ENCODE measurements around the gene CHRM1.
"Not testable (repeated sequence)": the region's sequence is repeated elsewhere in the genome, so short reads cannot be mapped to it uniquely, and the experiment has no call there.

The CHRM1 gene

GRCh38 chr11:62921201-62921572 is at the start of gene CHRM1:
Gene CHRM1 (minus strand): TSS chr11:62921363. CDS start chr11:62911100, 10,263 bp downstream.
- no peak within 1 kb of the TSS for H3K4me3 ChIP-seq (ENCODE audit: low read length)
- TF ChIP-seq ZNF274 (IDR thresholded peaks at IDR 0.05; ENCODE audit: low read depth, low read length) = no peak

- H3K4me3 ChIP-seq (ENCODE audit: low read length) = no peak overlapping the region
- TF ChIP-seq ZNF274 (IDR thresholded peaks at IDR 0.05; ENCODE audit: low read depth, low read length) = no peak
Observed at GRCh38 chr11:62965574-62965973, 44.4 kb upstream of the CHRM1 start.

GRCh38 chr11:62962391-62962790 is 41.2 kb upstream of the CHRM1 start:
- no peak for TF ChIP-seq ZNF274 (IDR thresholded peaks at IDR 0.05; ENCODE audit: low read depth, low read length)
- H3K4me3 ChIP-seq (ENCODE audit: low read length) = no peak overlapping the region

GRCh38 chr11:62961017-62961570 is 39.9 kb upstream of the CHRM1 start:
- H3K4me3 ChIP-seq (ENCODE audit: low read length) = no peak overlapping the region
- TF ChIP-seq ZNF274 (IDR thresholded peaks at IDR 0.05; ENCODE audit: low read depth, low read length) = no peak

GRCh38 chr11:62959422-62959980 is 38.3 kb upstream of the CHRM1 start:
- no peak overlapping the region for H3K4me3 ChIP-seq (ENCODE audit: low read length)
- TF ChIP-seq ZNF274 (IDR thresholded peaks at IDR 0.05; ENCODE audit: low read depth, low read length) = no peak

GRCh38 chr11:62958547-62959421 is 37.6 kb upstream of the CHRM1 start:
- no peak overlapping the region for H3K4me3 ChIP-seq (ENCODE audit: low read length)
- no peak for TF ChIP-seq ZNF274 (IDR thresholded peaks at IDR 0.05; ENCODE audit: low read depth, low read length)

- TF ChIP-seq ZNF274 (IDR thresholded peaks at IDR 0.05; ENCODE audit: low read depth, low read length) = no peak
- H3K4me3 ChIP-seq (ENCODE audit: low read length) = no peak overlapping the region
Observed at GRCh38 chr11:62957147-62957546, 36.0 kb upstream of the CHRM1 start.

- TF ChIP-seq ZNF274 (IDR thresholded peaks at IDR 0.05; ENCODE audit: low read depth, low read length) = no peak
- no peak overlapping the region for H3K4me3 ChIP-seq (ENCODE audit: low read length)
Observed at GRCh38 chr11:62954478-62954877, 33.3 kb upstream of the CHRM1 start.

- TF ChIP-seq ZNF274 (IDR thresholded peaks at IDR 0.05; ENCODE audit: low read depth, low read length) = no peak
- H3K4me3 ChIP-seq (ENCODE audit: low read length) = no peak overlapping the region
Observed at GRCh38 chr11:62953811-62954210, 32.6 kb upstream of the CHRM1 start.

- TF ChIP-seq ZNF274 (IDR thresholded peaks at IDR 0.05; ENCODE audit: low read depth, low read length) = no peak
- no peak overlapping the region for H3K4me3 ChIP-seq (ENCODE audit: low read length)
Observed at GRCh38 chr11:62948765-62949320, 27.7 kb upstream of the CHRM1 start.

GRCh38 chr11:62945538-62945937 is 24.4 kb upstream of the CHRM1 start:
- H3K4me3 ChIP-seq (ENCODE audit: low read length) = not testable (repeated sequence)

- not testable (repeated sequence) for H3K4me3 ChIP-seq (ENCODE audit: low read length)
Observed at GRCh38 chr11:62937528-62937927, 16.4 kb upstream of the CHRM1 start.

GRCh38 chr11:62934496-62934785 is 13.3 kb upstream of the CHRM1 start:
- H3K4me3 ChIP-seq (ENCODE audit: low read length) = no peak overlapping the region
- no peak for TF ChIP-seq ZNF274 (IDR thresholded peaks at IDR 0.05; ENCODE audit: low read depth, low read length)

GRCh38 chr11:62933750-62934495 is 12.8 kb upstream of the CHRM1 start:
- TF ChIP-seq ZNF274 (IDR thresholded peaks at IDR 0.05; ENCODE audit: low read depth, low read length) = no peak
- no peak overlapping the region for H3K4me3 ChIP-seq (ENCODE audit: low read length)
